Body of pancreas (tissue), 4 donors: ENCODE measurements around the gene MAST4. TPM values are rescaled to one million over a fixed set of nuclear protein-coding genes. Genes with fewer than 3 reads are reported as not detected.

Experiments
- ATAC-seq: fragments of 150-250 bp; one replicate; pipeline ENCODE4 v1.9.1; 2016
- DNase-seq, 4 donors: peaks; one replicate each; pipeline ENCODE4 v3.0.0-alpha.2; 2019
- H3K27ac ChIP-seq, 4 donors: fragments of 200-600 bp; sonication (generic); 1 replicate in 3 of 4; 2 replicates in 1 of 4; pipeline versions ENCODE4 v1.5.1 to v1.6.1; 2016 to 2019; ENCODE audit warnings: mild to moderate bottlenecking in 1 of 4, mixed read lengths in 1 of 4, moderate library complexity in 1 of 4
- H3K27me3 ChIP-seq, 2 donors: fragments of 200-600 bp; sonication (generic); one replicate each; pipeline ENCODE4 v1.6.0; 2016; ENCODE audit warnings: mild to moderate bottlenecking in 1 of 2
- H3K36me3 ChIP-seq, 2 donors: fragments of 200-600 bp; sonication (generic); replicated peaks in 1 of 2; 2 replicates each; pipeline ENCODE4 v1.5.1; 2016; ENCODE audit warnings: low read depth in 2 of 2; ENCODE audit not compliant: insufficient read depth in 1 of 2
- H3K4me1 ChIP-seq: fragments of 200-600 bp; sonication (generic); one replicate; pipeline ENCODE4 v1.6.0; 2016
- H3K4me3 ChIP-seq, 2 donors: fragments of 200-600 bp; sonication (generic); 1 replicate in 1 of 2; 2 replicates in 1 of 2; pipeline ENCODE4 v1.5.1; 2016 to 2019
- H3K9me3 ChIP-seq, 3 donors: fragments of 200-600 bp; sonication (generic); 1 replicate in 2 of 3; 2 replicates in 1 of 3; pipeline ENCODE4 v1.5.1; 2016
- POLR2A ChIP-seq, 3 donors: fragments of 450-650 bp; IDR thresholded peaks; one replicate each; pipeline ENCODE4 v1.6.1; 2016; ENCODE audit warnings: antibody characterized with exemption in 3 of 3, mild to moderate bottlenecking in 2 of 3
- WGBS, 2 donors: methylation state at CpG; one replicate each; pipeline ENCODE4 v1.1.5; 2017; 5-methylcytosine and 5-hydroxymethylcytosine counted together
- intact Hi-C: fragments of 100-400 bp; cut with DNase I; formaldehyde crosslinking; loops from one replicate; pipeline ENCODE4 v1.15.1; 2023
- total RNA-seq, 2 donors: library from RNA; depleted of rRNA; stranded (reverse); fragments of >200 nt; gene quantifications; one replicate each; pipeline ENCODE4 v1.1.0, GENCODE V29; 2016
- TF ChIP-seq, protein P1 (sequence below), 7 experiments: fragments of 450-650 bp in 4 of 7; fragments of 200-600 bp in 3 of 7; sonication (generic) in 3 of 7; IDR thresholded peaks; one replicate each; pipeline ENCODE4 v1.5.1; 2016 to 2019; ENCODE audit warnings: antibody characterized with exemption in 7 of 7

Gene MAST4
- total RNA-seq, 2 donors from 2014 or later: 17.9 to 29.7 TPM

- Histone ChIP-seq H3K27me3 (no peaks in the 10 kb centered on the region), H3K4me1 (no peaks in the 10 kb centered on the region), H3K36me3 (peaks cover 0 to 10% of the 10 kb centered on the region in 2 donors), H3K4me3 (no peak overlapping the region), H3K9me3 (no peaks in the 10 kb centered on the region), H3K27ac (no peak overlapping the region)
- TF ChIP-seq, protein P1, sequence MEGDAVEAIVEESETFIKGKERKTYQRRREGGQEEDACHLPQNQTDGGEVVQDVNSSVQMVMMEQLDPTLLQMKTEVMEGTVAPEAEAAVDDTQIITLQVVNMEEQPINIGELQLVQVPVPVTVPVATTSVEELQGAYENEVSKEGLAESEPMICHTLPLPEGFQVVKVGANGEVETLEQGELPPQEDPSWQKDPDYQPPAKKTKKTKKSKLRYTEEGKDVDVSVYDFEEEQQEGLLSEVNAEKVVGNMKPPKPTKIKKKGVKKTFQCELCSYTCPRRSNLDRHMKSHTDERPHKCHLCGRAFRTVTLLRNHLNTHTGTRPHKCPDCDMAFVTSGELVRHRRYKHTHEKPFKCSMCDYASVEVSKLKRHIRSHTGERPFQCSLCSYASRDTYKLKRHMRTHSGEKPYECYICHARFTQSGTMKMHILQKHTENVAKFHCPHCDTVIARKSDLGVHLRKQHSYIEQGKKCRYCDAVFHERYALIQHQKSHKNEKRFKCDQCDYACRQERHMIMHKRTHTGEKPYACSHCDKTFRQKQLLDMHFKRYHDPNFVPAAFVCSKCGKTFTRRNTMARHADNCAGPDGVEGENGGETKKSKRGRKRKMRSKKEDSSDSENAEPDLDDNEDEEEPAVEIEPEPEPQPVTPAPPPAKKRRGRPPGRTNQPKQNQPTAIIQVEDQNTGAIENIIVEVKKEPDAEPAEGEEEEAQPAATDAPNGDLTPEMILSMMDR (IDR thresholded peaks at IDR 0.05): no peak
- no peak for TF ChIP-seq POLR2A (IDR thresholded peaks at IDR 0.05)
- no peak for DNase-seq
- WGBS, 2 donors: 88 to 91% methylated on average over 4 of the region's 4 CpGs
- intact Hi-C loops: no loop called here
- no peak for ATAC-seq
These were observed 544.2 kb downstream of the MAST4 start for GRCh38 chr5:67140413-67140812.

DNA sequence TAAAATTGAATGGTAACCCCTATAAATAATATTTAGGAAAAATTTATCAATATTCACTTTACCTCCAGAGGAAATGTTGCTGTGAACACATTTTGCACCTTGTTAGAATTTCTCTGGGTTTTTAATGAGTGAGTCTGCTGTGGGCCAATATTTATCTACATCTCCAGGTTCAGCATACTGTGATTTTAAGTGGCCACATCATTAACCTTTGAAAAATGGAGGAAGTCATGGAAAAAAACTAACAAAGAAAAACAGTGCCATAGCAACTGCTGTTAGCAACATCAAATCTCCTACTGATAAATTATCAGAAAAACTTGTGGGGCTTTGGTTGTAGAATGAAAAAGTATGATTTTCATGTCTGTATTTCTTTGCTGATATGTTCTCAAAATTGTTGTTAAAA is 545.5 kb downstream of the MAST4 start:
- ATAC-seq (no peak), DNase-seq (no peak)
- H3K27ac ChIP-seq: no peak overlapping the region
- H3K9me3 ChIP-seq: no peaks in the 10 kb centered on the region
- TF ChIP-seq, protein P1 (IDR thresholded peaks at IDR 0.05): no peak
- no peak for TF ChIP-seq POLR2A (IDR thresholded peaks at IDR 0.05)
- intact Hi-C loops: no loop called here
- H3K4me1 ChIP-seq: no peaks in the 10 kb centered on the region
- no peak overlapping the region for H3K4me3 ChIP-seq
- no peaks in the 10 kb centered on the region for H3K27me3 ChIP-seq
- H3K36me3 ChIP-seq: peaks cover 0 to 10% of the 10 kb centered on the region in 2 donors

DNA sequence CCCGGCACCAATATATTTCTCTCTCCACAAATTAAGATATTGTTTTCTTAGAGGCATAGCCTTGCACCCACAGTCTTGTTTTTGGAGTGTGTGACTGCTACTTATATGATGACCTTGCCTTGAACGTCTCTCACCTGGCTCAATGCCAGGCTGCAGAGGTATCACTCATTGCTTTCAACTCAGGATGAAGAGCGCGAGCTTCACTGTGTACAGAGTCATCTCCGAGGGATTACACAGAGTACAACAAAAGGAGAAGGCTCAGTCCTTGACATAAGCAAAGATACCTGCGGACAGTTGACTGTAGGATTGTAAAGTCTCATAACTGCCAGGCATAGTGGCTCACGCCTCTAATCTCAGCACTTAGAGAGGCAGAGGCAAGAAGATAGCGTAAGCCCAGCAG is 546.6 kb downstream of the MAST4 start:
- peaks cover 0 to 10% of the 10 kb centered on the region in 2 donors for H3K36me3 ChIP-seq
- no peak overlapping the region for H3K4me3 ChIP-seq
- intact Hi-C loops: no loop called here
- no peaks in the 10 kb centered on the region for H3K27me3 ChIP-seq
- WGBS, 2 donors: 78 to 83% methylated on average over 8 of the region's 8 CpGs
- DNase-seq (no peak), ATAC-seq (no peak)
- no peak overlapping the region for H3K27ac ChIP-seq
- no peaks in the 10 kb centered on the region for H3K9me3 ChIP-seq
- TF ChIP-seq, protein P1 (IDR thresholded peaks at IDR 0.05): no peak
- no peak for TF ChIP-seq POLR2A (IDR thresholded peaks at IDR 0.05)
- no peaks in the 10 kb centered on the region for H3K4me1 ChIP-seq

- Histone ChIP-seq H3K27me3 (no peaks in the 10 kb centered on the region), H3K4me3 (no peak overlapping the region), H3K4me1 (no peaks in the 10 kb centered on the region), H3K36me3 (peaks cover 0 to 10% of the 10 kb centered on the region in 2 donors), H3K9me3 (no peaks in the 10 kb centered on the region), H3K27ac (no peak overlapping the region)
- WGBS, 2 donors: 88 to 91% methylated on average over 2 of the region's 2 CpGs
- DNase-seq (no peak), ATAC-seq (no peak)
- intact Hi-C loops: no loop called here
- TF ChIP-seq, protein P1 (IDR thresholded peaks at IDR 0.05): no peak
- no peak for TF ChIP-seq POLR2A (IDR thresholded peaks at IDR 0.05)
These were observed 547.4 kb downstream of the MAST4 start for GRCh38 chr5:67143549-67143948.

DNA sequence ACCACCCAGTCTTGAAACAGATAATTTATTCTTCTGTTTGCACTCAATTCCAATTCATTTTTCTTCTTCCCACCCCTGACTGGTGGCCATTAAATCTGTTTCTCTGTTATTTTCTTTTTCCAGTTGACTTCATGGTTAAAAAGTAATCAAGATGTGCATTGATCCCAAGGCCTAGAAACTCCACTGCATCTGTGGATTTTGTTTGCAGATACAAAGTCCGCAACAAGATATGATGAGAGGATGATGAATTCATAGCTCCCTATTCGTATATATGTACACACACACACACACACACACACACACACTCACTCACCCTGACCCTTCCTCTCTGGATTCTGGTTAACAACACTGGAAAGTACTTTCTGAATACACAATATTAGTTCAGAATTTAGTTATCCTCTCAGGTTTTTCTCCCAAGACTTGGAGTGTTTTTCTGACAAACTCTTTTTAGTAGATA is 548.0 kb downstream of the MAST4 start:
- Histone ChIP-seq H3K9me3 (no peaks in the 10 kb centered on the region), H3K36me3 (peaks cover 0 to 10% of the 10 kb centered on the region in 2 donors), H3K27ac (no peak overlapping the region), H3K4me3 (no peak overlapping the region), H3K4me1 (no peaks in the 10 kb centered on the region), H3K27me3 (no peaks in the 10 kb centered on the region)
- no peak for DNase-seq
- intact Hi-C loops: no loop called here
- TF ChIP-seq POLR2A (IDR thresholded peaks at IDR 0.05): no peak
- TF ChIP-seq, protein P1 (IDR thresholded peaks at IDR 0.05): no peak
- 34 to 44% methylated on average over 2 of the region's 2 CpGs for WGBS, 2 donors
- no peak for ATAC-seq
